Measurements from ENCODE around the gene CLEC16A. TPM values are rescaled to one million over a fixed set of nuclear protein-coding genes. Genes with fewer than 3 reads are reported as not detected.
A peak's percentile ranks its signal among the peaks of the same experiment; 100 is the strongest.

CLEC16A gene
- total RNA-seq, 4 donors from 2014 or later = 38.2 to 153 (median 92.7) TPM

GRCh38 chr16:11094075-11094856 is 149.9 kb downstream of the CLEC16A start:
- Histone ChIP-seq H3K27ac (peak overlapping the region; percentile 45 to 67 (median 54)), H3K9me3 (no peaks in the 10 kb centered on the region), H3K4me3 (no peak overlapping the region), H3K4me1 (peaks cover 18 to 31% (median 20%) of the 10 kb centered on the region in 4 donors), H3K27me3 (no peaks in the 10 kb centered on the region), H3K36me3 (no peaks in the 10 kb centered on the region)
- in situ Hi-C loops (cut with MboI; ENCODE audit: low pct_ligation_motif_present in 1 of 4, low pct_unique_long_range_greater_than_20kb in 1 of 4, low sequenced_read_pairs in 3 of 4) (no loop called here), intact Hi-C loops (cut with DNase I; ENCODE audit: low total_unique reads) (no loop called here)
- 43 to 59% methylated on average over 4 to 8 of the region's 8 CpGs for WGBS, 2 donors (ENCODE audit: low coverage in 1 of 2)
- peak; percentile 44 for DNase-seq
- TF ChIP-seq CTCF (IDR thresholded peaks at IDR 0.05) (no peak), POLR2A (IDR thresholded peaks at IDR 0.05) (no peak), POLR2AphosphoS5 (IDR thresholded peaks at IDR 0.05) (no peak), EP300 (IDR thresholded peaks at IDR 0.05; ENCODE audit: low read depth) (no peak)

DNA sequence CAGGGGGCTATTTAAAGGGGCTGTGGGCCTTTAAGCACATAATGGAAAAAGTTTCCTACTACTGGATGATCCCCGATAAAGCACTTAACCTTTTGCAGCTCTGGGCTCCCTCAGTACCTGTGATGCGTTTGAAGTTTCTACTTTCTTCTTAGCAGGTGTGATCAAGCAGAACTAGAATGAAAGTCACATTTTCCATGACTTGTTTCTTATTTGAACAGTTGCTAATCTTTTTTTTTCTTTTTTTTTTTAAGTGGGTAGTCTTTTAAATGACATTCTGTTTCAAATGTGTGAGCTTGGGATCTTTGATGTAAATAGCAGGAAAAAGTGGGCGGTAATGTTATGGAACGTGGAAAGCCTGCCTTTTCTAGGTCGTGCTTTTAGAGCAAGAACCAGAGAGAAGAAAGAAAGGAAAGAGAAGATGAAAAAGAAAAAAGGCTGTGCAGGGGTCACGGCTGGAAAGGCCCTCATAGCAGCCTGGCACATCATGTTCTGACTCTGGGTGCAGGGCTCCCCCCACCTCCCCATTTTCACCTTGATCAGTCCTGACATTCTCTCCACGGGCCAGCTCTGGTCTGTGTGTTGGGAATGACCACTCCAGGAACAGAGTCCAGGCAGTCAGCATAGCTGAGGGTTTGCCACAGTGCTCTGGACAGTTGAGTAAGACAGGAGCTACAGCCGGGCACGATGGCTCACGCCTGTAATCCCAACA is 150.6 kb downstream of the CLEC16A start:
- H3K4me3 ChIP-seq = no peak overlapping the region
- in situ Hi-C loops (cut with MboI; ENCODE audit: low pct_ligation_motif_present in 1 of 4, low pct_unique_long_range_greater_than_20kb in 1 of 4, low sequenced_read_pairs in 3 of 4) = no loop called here
- peak overlapping the region; percentile 45 to 67 (median 54) for H3K27ac ChIP-seq
- peaks cover 16 to 32% (median 17%) of the 10 kb centered on the region in 4 donors for H3K4me1 ChIP-seq
- no peak for TF ChIP-seq EP300 (IDR thresholded peaks at IDR 0.05; ENCODE audit: low read depth)
- no peak for TF ChIP-seq POLR2A (IDR thresholded peaks at IDR 0.05)
- no peak for TF ChIP-seq CTCF (IDR thresholded peaks at IDR 0.05)
- TF ChIP-seq POLR2AphosphoS5 (IDR thresholded peaks at IDR 0.05) = no peak
- H3K27me3 ChIP-seq = no peaks in the 10 kb centered on the region
- no peak for DNase-seq
- WGBS, 2 donors (ENCODE audit: low coverage in 1 of 2) = 48 to 71% methylated on average over 5 to 10 of the region's 10 CpGs
- H3K9me3 ChIP-seq = no peaks in the 10 kb centered on the region
- intact Hi-C loops (cut with DNase I; ENCODE audit: low total_unique reads) = loop anchor here (5.0 kb wide), 1 partner anchor 37 kb away; no protein-coding TSS in a partner anchor
- H3K36me3 ChIP-seq = no peaks in the 10 kb centered on the region

- TF ChIP-seq POLR2A (IDR thresholded peaks at IDR 0.05) = no peak
- TF ChIP-seq POLR2AphosphoS5 (IDR thresholded peaks at IDR 0.05) = no peak
- TF ChIP-seq EP300 (IDR thresholded peaks at IDR 0.05; ENCODE audit: low read depth) = no peak
- no peak for TF ChIP-seq CTCF (IDR thresholded peaks at IDR 0.05)
- Histone ChIP-seq H3K4me3 (no peak overlapping the region), H3K27me3 (no peaks in the 10 kb centered on the region), H3K9me3 (no peaks in the 10 kb centered on the region), H3K4me1 (peaks cover 20 to 40% (median 26%) of the 10 kb centered on the region in 4 donors), H3K36me3 (no peaks in the 10 kb centered on the region), H3K27ac (peak overlapping the region in 1 of 4 donors; percentile 59)
- in situ Hi-C loops (cut with MboI; ENCODE audit: low pct_ligation_motif_present in 1 of 4, low pct_unique_long_range_greater_than_20kb in 1 of 4, low sequenced_read_pairs in 3 of 4) (no loop called here), intact Hi-C loops (cut with DNase I; ENCODE audit: low total_unique reads) (loop anchor here (5.0 kb wide), 1 partner anchor 36 kb away; no protein-coding TSS in a partner anchor)
- no peak for DNase-seq
- WGBS, 2 donors (ENCODE audit: low coverage in 1 of 2) = 99% methylated on average over 4 of the region's 4 CpGs; no CpG with 5 or more reads in 1 of the 2 donors
These were observed 151.6 kb downstream of the CLEC16A start for GRCh38 chr16:11095935-11096334.

DNA sequence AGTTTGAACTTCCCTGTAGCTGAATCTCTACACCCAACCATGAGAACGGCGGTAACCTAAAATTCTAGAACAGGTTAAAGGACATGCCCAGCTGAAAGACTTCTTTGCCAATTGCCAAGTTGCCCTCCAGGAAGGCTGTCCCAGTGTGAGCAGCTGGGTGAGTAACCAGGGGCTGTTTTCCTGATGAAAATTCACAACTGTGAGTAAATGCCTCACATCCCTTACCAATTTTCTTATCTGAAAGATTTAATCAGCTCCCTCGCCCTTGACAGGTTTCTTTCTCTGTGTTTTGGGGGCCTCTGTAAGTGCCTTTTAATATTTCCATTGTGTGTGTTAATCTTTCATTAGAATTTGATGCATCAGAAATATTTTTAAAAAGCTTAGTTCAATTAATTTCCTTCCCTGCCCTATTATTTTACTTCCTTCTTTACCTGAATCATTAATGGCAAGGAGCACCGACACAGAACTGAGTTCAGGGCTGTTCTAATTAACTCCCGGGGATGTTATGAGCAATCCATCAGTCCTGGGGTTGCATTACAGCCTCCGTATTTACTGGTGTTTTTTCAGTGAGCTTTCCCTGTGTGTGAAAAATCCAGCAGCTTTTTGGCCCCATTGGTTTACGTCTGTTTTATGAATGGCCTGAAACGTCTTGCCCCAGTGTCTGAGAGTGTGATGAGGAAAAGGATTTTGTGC is 152.9 kb downstream of the CLEC16A start:
- TF ChIP-seq POLR2A (IDR thresholded peaks at IDR 0.05) = no peak
- no peak for TF ChIP-seq CTCF (IDR thresholded peaks at IDR 0.05)
- no peak for TF ChIP-seq EP300 (IDR thresholded peaks at IDR 0.05; ENCODE audit: low read depth)
- TF ChIP-seq POLR2AphosphoS5 (IDR thresholded peaks at IDR 0.05) = no peak
- Histone ChIP-seq H3K27me3 (no peaks in the 10 kb centered on the region), H3K4me1 (peaks cover 20 to 53% (median 30%) of the 10 kb centered on the region in 4 donors), H3K4me3 (no peak overlapping the region), H3K27ac (no peak overlapping the region), H3K36me3 (no peaks in the 10 kb centered on the region), H3K9me3 (no peaks in the 10 kb centered on the region)
- DNase-seq = no peak
- in situ Hi-C loops (cut with MboI; ENCODE audit: low pct_ligation_motif_present in 1 of 4, low pct_unique_long_range_greater_than_20kb in 1 of 4, low sequenced_read_pairs in 3 of 4) (no loop called here), intact Hi-C loops (cut with DNase I; ENCODE audit: low total_unique reads) (loop anchor here (5.0 kb wide), 1 partner anchor 35 kb away; no protein-coding TSS in a partner anchor)
- WGBS, 2 donors (ENCODE audit: low coverage in 1 of 2) = 83 to 93% methylated on average over 5 to 8 of the region's 8 CpGs

All from transverse colon (tissue), 4 donors.